K562 (cell line): ENCODE data around the gene DLX4.

Experiments used
- IRF2 ChIP-seq: sonication (generic); formaldehyde crosslinking; IDR thresholded peaks from 2 replicates; pipeline ENCODE4 v1.8.1; 2022; ENCODE audit warnings: mild to moderate bottlenecking, missing genetic modification reagents
- ZNF766 ChIP-seq: fragments of 200-800 bp; sonication (Bioruptor generic); conservative IDR thresholded peaks from 2 replicates; pipeline ENCODE4 v1.6.1; 2016; ENCODE audit warnings: missing genetic modification characterization, missing compliant biosample characterization

DNA sequence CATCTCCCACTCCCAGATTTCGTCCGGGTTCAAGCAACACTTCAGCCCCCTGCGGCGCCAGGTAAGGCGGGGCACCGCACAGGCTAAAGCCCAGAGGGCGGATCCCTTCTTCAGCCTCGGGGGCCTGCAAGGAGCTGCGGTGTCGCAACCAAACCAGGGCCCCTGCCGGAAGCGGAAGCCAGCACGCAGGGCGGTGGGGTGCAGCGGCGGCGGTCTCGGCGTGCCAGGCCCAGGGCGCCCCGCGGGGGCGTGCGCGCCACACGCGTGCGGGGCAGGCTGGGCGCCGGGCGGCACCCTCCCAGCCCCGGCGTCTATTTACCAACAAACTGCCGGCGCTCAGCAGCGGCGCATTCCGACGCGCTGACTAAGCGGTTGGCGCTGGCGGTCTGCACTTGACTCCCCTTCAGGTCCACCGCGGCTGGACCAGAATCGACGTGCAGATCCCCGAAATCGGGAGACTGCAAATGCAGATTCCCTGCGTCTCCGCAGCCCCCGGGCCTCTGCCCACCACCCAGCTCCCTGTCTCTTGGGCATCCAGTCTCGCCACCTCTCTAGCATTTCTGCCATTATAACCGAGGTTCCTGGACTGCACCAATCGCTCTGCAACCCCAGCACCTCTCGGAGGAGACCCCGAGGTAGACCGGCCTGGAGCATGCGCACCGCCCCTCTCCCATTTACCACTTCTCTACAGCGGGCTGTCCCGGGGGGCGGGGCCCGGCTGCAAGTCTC is 421 bp upstream of the DLX4 start:
- no peak for TF ChIP-seq ZNF766
- TF ChIP-seq IRF2 (CRISPR knock-in tag): no peak
